Neural progenitor cell (in vitro differentiated cells): ENCODE measurements around the gene PIP5K1B.

Experiments
- EZH2 ChIP-seq: fragments of 200-600 bp; sonication (generic); IDR thresholded peaks from 2 replicates; pipeline ENCODE4 v1.6.1; 2017; ENCODE audit warnings: antibody characterized with exemption, mild to moderate bottlenecking, moderate library complexity
- EZH2phosphoT487 ChIP-seq: fragments of 200-600 bp; sonication (generic); IDR thresholded peaks from 2 replicates; pipeline ENCODE4 v1.6.1; 2017; ENCODE audit warnings: antibody characterized with exemption
- TF ChIP-seq, protein P1 (sequence below): fragments of 200-600 bp; sonication (generic); IDR thresholded peaks from 2 replicates; pipeline ENCODE4 v1.5.1; 2017; ENCODE audit warnings: antibody characterized with exemption, mild to moderate bottlenecking

- TF ChIP-seq EZH2phosphoT487 (no peak), EZH2 (no peak)
- TF ChIP-seq, protein P1, sequence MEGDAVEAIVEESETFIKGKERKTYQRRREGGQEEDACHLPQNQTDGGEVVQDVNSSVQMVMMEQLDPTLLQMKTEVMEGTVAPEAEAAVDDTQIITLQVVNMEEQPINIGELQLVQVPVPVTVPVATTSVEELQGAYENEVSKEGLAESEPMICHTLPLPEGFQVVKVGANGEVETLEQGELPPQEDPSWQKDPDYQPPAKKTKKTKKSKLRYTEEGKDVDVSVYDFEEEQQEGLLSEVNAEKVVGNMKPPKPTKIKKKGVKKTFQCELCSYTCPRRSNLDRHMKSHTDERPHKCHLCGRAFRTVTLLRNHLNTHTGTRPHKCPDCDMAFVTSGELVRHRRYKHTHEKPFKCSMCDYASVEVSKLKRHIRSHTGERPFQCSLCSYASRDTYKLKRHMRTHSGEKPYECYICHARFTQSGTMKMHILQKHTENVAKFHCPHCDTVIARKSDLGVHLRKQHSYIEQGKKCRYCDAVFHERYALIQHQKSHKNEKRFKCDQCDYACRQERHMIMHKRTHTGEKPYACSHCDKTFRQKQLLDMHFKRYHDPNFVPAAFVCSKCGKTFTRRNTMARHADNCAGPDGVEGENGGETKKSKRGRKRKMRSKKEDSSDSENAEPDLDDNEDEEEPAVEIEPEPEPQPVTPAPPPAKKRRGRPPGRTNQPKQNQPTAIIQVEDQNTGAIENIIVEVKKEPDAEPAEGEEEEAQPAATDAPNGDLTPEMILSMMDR: no peak
These were observed 9.6 kb downstream of the PIP5K1B start for GRCh38 chr9:68714416-68715180.
